NCI-H2107 (cell line): Measurements from ENCODE around the gene MARCHF9.
"Not testable (repeated sequence)": the region's sequence is repeated elsewhere in the genome, so short reads cannot be mapped to it uniquely, and the experiment has no call there.

Source experiments
- DNase-seq: peaks from one replicate; lab custom pipeline; 2025; lab: John Stamatoyannopoulos, UW

Gene MARCHF9

GRCh38 chr12:57771236-57771872, 16.5 kb downstream of the MARCHF9 start:
- peak; percentile 76 for DNase-seq

DNA sequence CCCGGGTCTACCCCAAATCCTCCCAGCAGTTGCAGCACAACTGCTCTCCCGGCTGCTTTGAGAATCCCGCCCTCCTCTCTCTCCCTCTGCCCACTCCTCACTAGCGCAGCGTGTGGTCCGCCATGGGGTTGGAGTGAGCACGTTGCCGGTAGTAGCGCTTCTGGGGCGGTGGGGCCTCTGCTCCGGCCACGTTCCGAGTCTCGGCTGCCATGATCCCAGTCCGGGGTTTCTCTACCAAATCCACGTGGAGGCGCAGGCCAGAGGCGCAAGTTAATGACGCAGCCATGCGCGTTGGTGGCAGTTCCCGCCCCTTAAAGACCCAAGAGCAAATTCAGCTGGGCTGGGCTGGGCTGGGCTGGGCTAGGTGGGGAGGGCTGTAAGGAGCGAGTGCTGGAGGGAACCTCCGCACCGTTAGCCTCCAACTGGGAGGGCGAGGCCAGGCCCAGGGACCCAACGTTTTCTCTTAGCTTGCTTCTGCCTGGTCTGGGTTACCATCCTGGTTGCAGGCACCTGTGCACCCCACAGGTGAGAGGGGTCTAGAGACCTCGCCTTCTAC, 17.0 kb downstream of the MARCHF9 start, which contains the start of gene METTL1:
METTL1 (minus strand) TSS at position 233 of the 556 bp plus-strand sequence; CDS start at position 211, 22 bp downstream.
- DNase-seq = peak; percentile 94

- no peak for DNase-seq
Measured at GRCh38 chr12:57772429-57773322, 17.8 kb downstream of the MARCHF9 start, which contains the start of gene EEF1AKMT3. Gene EEF1AKMT3, plus strand, starts transcription at chr12:57772614. Its CDS starts 111 bp downstream, at chr12:57772725.

- not testable (repeated sequence) for DNase-seq
Measured at GRCh38 chr12:57774634-57775033, 19.7 kb downstream of the MARCHF9 start.

DNA sequence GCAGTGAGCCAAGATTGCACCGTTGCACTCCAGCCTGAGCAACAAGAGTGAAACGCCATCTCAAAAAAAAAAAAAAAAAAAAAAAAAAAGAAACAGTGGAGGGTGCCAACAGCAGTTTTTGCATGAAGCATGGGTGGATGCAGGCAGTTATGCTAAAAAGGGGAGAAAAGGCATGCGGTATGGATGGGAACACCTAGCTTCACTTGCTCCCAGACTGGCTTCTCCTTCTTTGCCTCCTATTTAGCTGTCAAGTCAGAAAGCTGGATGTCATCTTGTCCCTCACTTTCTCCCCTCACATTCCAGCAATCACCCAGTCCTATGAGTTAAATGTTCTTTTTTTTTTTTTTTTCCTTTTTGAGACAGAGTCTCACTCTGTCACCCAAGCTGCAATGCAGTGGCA, 20.1 kb downstream of the MARCHF9 start:
- DNase-seq = no peak

- no peak for DNase-seq
Measured at GRCh38 chr12:57775563-57776246, 20.8 kb downstream of the MARCHF9 start.

- no peak for DNase-seq
Measured at GRCh38 chr12:57776247-57776587, 21.3 kb downstream of the MARCHF9 start.

GRCh38 chr12:57777367-57777766, 22.5 kb downstream of the MARCHF9 start:
- DNase-seq = no peak

- no peak for DNase-seq
Measured at GRCh38 chr12:57777911-57778310, 23.0 kb downstream of the MARCHF9 start.

- DNase-seq = no peak
Measured at GRCh38 chr12:57779736-57780135, 24.8 kb downstream of the MARCHF9 start.

DNA sequence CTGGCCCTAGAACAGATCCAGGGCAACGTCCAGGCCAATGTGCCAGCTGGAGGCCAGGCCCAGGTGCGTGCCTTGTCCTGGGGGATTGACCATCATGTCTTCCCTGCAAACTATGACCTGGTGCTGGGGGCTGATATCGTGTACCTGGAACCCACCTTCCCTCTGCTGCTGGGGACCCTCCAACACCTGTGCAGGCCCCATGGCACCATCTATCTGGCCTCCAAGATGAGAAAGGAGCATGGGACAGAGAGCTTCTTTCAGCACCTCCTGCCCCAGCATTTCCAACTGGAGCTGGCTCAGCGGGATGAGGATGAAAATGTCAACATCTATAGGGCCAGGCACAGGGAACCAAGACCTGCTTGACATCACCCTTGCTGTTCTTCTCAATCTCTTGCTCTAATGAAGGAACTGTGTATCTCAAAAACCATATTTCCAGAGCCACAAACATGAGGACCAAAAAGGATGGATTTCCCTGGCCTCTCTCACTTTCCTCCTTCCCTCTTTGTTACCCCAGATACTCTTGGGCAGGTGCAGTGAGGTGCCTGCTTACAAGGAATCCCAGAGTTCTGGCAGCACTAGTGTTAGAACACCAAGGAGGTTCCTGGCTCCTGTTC, 25.5 kb downstream of the MARCHF9 start:
- DNase-seq = no peak

DNA sequence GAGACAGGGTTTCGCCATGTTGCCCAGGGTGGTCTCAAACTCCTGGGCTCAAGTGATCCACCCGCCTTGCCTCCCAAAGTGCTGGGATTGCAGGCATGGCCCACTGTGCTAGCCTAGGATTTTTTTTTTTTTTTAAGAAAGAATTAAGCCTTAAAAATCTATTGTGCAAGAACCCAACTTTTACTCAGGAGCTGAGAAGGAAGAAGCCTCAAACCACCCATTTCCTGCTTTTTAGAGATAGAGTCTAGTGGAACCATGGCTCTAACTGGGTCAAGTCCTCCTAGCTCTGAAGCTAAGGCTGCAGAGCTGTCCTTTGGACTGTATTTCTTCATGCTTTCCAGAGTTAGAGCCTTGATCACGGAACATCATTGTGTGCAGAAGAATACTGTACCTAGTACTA, 26.3 kb downstream of the MARCHF9 start:
- no peak for DNase-seq

DNA sequence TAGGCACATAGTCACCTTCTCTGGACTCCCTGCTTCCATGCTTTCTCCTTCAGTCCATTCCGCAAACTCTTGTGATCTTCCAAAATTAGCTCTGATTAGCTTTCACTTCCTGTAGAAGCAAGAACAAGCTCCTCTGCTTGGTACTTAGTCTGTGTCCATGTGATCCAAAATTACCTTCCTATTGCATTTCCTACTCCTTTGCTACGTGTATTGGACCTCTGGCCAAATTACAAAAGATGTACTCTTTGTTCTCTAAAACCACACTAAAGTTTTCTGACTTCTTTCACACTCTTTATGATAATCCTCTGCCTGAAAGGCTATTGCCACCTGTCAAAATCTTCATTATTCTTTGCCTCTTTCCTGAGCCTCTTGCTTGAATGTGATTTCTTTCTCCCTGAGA, 26.9 kb downstream of the MARCHF9 start:
- no peak for DNase-seq

DNA sequence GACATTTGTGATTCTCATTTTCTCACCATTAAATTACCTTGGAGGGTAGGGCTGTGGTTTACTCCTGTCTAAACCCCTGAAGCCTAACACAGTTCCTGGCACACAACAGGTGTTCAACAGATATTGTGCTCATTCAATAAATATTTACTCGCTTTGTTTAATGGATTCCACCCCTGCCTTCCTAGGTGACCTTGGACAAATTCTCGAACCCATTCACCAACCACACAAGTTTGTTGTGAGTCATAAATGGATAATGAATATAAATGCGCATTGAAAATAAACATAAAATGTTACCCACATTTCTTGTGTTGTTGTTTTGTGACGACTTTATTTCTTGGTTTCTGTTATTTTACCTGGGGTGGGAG, 27.3 kb downstream of the MARCHF9 start:
- no peak for DNase-seq

GRCh38 chr12:57782608-57783465, 27.9 kb downstream of the MARCHF9 start, which contains the start of gene TSFM:
Gene TSFM, plus strand, starts transcription at chr12:57782787. Its CDS starts 15 bp downstream, at chr12:57782802.
- DNase-seq = peak; percentile 95

DNA sequence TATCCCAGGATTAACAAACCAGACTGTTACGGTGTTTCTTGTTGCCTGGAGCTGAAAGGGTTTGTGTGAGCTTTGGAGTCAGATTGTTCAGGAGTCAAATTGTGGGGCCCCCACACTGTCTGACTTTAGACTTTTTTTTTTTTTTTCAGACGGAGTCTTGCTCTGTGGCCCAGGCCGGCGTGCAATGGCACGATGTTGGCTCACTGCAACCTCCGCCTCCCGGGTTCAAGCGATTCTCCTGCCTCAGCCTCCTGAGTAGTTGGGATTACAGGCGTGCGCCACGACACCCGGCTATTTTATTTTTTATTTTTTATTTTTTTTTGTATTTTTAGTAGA, 28.5 kb downstream of the MARCHF9 start:
- no peak for DNase-seq

GRCh38 chr12:57783861-57784260, 29.0 kb downstream of the MARCHF9 start:
- no peak for DNase-seq

GRCh38 chr12:57793920-57794319, 39.0 kb downstream of the MARCHF9 start:
- no peak for DNase-seq

DNA sequence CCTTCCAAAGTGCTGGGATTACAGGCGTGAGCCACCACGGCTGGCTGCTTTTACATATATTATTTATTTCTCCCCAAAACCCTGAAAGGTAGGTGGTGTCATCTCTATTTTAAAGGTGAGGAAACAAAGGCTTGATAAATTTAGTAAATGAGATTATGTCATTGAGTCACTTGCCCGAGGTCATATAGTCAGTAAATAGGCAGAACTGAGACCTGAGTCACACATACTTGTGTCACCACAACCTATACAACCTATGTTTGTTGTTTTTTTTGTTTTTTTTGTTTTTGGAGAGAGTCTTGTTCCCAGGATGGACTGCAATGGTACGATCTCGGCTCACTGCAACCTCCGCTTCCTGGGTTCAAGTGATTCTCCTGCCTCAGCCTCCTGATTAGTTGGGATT, 40.5 kb downstream of the MARCHF9 start:
- DNase-seq = no peak

DNA sequence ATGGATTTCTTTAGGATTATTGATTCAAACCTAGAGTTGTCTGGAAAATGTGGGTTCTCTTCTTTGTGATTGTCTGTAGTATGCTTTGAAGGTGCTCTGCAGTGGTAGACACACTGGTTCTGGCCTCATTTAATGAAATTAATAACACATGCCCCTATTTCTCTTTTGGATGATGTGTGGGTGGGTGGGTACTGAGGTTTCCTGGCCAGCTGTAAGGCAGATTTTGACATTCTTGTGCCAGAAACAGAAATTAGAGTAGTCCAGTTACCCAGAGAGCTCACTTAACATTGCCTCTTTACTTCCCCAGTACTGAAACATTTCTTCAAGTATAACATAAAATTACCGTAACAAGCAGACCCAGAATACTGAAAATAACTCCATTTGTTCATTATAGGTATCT, 42.1 kb downstream of the MARCHF9 start:
- DNase-seq = no peak

- no peak for DNase-seq
Measured at GRCh38 chr12:57797933-57798332, 43.0 kb downstream of the MARCHF9 start.
